K562 (cell line): Measurements from ENCODE around the gene RBPJ.

Experiments used
- CHD1 ChIP-seq: fragments of 200-600 bp; sonication (generic); IDR thresholded peaks from one replicate; pipeline ENCODE4 v1.6.1; 2012; ENCODE audit warnings: mild to moderate bottlenecking, moderate library complexity, low read length, inconsistent platforms
- ELF4 ChIP-seq: fragments of 450-650 bp; formaldehyde crosslinking; IDR thresholded peaks from 2 replicates; pipeline ENCODE4 v1.4.0; 2022; ENCODE audit warnings: missing genetic modification characterization
- ESRRA ChIP-seq: fragments of 450-650 bp; IDR thresholded peaks from 2 replicates; pipeline ENCODE4 v1.6.1; 2014; ENCODE audit warnings: low read depth, mild to moderate bottlenecking, moderate library complexity, borderline replicate concordance
- EZH2 ChIP-seq: IDR thresholded peaks from 2 replicates; pipeline ENCODE4 v1.6.1; 2012; ENCODE audit warnings: low read depth, mild to moderate bottlenecking, inconsistent platforms, low read length, borderline replicate concordance
- JUNB ChIP-seq: fragments of 450-650 bp; formaldehyde crosslinking; conservative IDR thresholded peaks from 2 replicates; pipeline ENCODE4 v1.4.0; 2020; ENCODE audit warnings: mild to moderate bottlenecking
- MYC ChIP-seq, 2 experiments: fragments of 250-450 bp in 1 of 2; sonication (Bioruptor Pico) in 1 of 2; IDR thresholded peaks; 2 replicates each; pipeline versions ENCODE4 v1.5.1 to v1.6.1; 2012 to 2021; ENCODE audit warnings: low read depth in 2 of 2, borderline replicate concordance in 1 of 2, improper control_type of control experiment in 1 of 2, low read length in 1 of 2, mild to moderate bottlenecking in 1 of 2, moderate library complexity in 1 of 2
- POLR2A ChIP-seq: fragments of 450-650 bp; conservative IDR thresholded peaks from 2 replicates; pipeline ENCODE4 v1.6.1; 2016
- ZFP1 ChIP-seq: fragments of 450-650 bp; formaldehyde crosslinking; IDR thresholded peaks from 2 replicates; pipeline ENCODE4 v1.4.0; 2020; ENCODE audit warnings: mild to moderate bottlenecking, mixed read lengths
- ZNF354B ChIP-seq: fragments of 250-450 bp; sonication (Bioruptor Pico); IDR thresholded peaks from 2 replicates; pipeline ENCODE4 v1.4.0; 2020
- TF ChIP-seq, protein P1 (sequence below): sonication (generic); formaldehyde crosslinking; IDR thresholded peaks from 2 replicates; pipeline ENCODE4 v1.9.0; 2022; ENCODE audit warnings: mild to moderate bottlenecking, missing genetic modification reagents
- TF ChIP-seq, protein P2 (sequence below): conservative IDR thresholded peaks from 2 replicates; pipeline ENCODE4 v1.6.1; 2011; ENCODE audit warnings: low read depth, mild to moderate bottlenecking, low read length; ENCODE audit not compliant: control insufficient read depth
- TF ChIP-seq, protein P3 (sequence below), 3 experiments: IDR thresholded peaks in 2 of 3; conservative IDR thresholded peaks in 1 of 3; 2 replicates each; pipeline ENCODE4 v1.5.1; 2011 to 2012; ENCODE audit warnings: low read length in 3 of 3, mild to moderate bottlenecking in 3 of 3, control low read depth in 2 of 3, improper control_type of control experiment in 1 of 3, inconsistent platforms in 1 of 3, low read depth in 1 of 3, mixed read lengths in 1 of 3, moderate library complexity in 1 of 3; ENCODE audit not compliant: insufficient read depth in 2 of 3

DNA sequence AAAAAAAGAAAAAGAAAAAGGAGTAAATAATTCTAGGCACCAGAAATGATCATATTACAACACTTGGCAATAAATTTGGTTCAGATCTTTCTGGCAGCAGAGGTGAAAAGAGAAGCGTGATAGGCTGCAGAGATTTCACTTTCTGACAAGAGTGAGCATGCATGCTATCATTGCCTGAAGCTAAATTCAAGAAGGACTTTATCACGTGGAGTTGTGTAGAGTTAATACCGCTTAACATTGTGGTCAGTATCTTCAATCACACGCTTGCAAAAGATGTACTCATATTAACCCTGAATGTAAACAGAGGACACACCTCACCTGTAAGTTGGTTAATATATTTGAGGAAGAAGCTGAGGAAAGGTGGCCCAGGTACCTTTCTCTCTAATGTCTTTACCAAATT is 31.4 kb upstream of the RBPJ start:
- TF ChIP-seq ELF4 (CRISPR knock-in tag) (no peak), ZFP1 (CRISPR knock-in tag) (no peak), JUNB (CRISPR knock-in tag) (no peak), ESRRA (no peak), POLR2A (no peak), ZNF354B (CRISPR knock-in tag) (no peak), MYC (IDR thresholded peaks at IDR 0.05; ENCODE audit: low read depth, low read length) (no peak), MYC (CRISPR knock-in tag; IDR thresholded peaks at IDR 0.05; ENCODE audit: borderline replicate concordance, low read depth) (no peak), CHD1 (no peak), EZH2 (no peak)
- TF ChIP-seq, protein P1, sequence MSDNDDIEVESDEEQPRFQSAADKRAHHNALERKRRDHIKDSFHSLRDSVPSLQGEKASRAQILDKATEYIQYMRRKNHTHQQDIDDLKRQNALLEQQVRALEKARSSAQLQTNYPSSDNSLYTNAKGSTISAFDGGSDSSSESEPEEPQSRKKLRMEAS (CRISPR knock-in tag), result no peak
- TF ChIP-seq, protein P2, sequence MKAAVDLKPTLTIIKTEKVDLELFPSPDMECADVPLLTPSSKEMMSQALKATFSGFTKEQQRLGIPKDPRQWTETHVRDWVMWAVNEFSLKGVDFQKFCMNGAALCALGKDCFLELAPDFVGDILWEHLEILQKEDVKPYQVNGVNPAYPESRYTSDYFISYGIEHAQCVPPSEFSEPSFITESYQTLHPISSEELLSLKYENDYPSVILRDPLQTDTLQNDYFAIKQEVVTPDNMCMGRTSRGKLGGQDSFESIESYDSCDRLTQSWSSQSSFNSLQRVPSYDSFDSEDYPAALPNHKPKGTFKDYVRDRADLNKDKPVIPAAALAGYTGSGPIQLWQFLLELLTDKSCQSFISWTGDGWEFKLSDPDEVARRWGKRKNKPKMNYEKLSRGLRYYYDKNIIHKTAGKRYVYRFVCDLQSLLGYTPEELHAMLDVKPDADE, result no peak
- TF ChIP-seq, protein P3, sequence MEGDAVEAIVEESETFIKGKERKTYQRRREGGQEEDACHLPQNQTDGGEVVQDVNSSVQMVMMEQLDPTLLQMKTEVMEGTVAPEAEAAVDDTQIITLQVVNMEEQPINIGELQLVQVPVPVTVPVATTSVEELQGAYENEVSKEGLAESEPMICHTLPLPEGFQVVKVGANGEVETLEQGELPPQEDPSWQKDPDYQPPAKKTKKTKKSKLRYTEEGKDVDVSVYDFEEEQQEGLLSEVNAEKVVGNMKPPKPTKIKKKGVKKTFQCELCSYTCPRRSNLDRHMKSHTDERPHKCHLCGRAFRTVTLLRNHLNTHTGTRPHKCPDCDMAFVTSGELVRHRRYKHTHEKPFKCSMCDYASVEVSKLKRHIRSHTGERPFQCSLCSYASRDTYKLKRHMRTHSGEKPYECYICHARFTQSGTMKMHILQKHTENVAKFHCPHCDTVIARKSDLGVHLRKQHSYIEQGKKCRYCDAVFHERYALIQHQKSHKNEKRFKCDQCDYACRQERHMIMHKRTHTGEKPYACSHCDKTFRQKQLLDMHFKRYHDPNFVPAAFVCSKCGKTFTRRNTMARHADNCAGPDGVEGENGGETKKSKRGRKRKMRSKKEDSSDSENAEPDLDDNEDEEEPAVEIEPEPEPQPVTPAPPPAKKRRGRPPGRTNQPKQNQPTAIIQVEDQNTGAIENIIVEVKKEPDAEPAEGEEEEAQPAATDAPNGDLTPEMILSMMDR (IDR thresholded peaks at IDR 0.05 in 2 of 3, conservative IDR thresholded peaks at IDR 0.05 in 1 of 3; ENCODE audit: insufficient read depth in 2 of 3, low read depth in 1 of 3, low read length in 3 of 3), result no peak
